CD14-positive monocyte (primary cell): ENCODE measurements around the gene SLC30A3. TPM values are rescaled to one million over a fixed set of nuclear protein-coding genes. Genes with fewer than 3 reads are reported as not detected.

ENCODE experiments used
- DNase-seq, 3 donors: peaks; one replicate each; pipeline ENCODE4 v3.0.0-alpha.2; 2011 to 2022
- H2AFZ ChIP-seq: 2 replicates; pipeline ENCODE4 v1.6.0; 2012; ENCODE audit warnings: mild to moderate bottlenecking, low read depth, low read length, inconsistent platforms; ENCODE audit not compliant: insufficient read depth, poor library complexity, severe bottlenecking
- H3K27ac ChIP-seq, 2 donors: 1 replicate in 1 of 2; 2 replicates in 1 of 2; pipeline ENCODE4 v1.5.1; 2012 to 2013; ENCODE audit warnings: low read length in 2 of 2, control low read depth in 1 of 2, inconsistent platforms in 1 of 2, low read depth in 1 of 2, mild to moderate bottlenecking in 1 of 2
- H3K27me3 ChIP-seq, 2 donors: one replicate each; pipeline versions ENCODE4 v1.6.0 to v1.6.1; 2011 to 2013; ENCODE audit warnings: low read length in 2 of 2; ENCODE audit not compliant: control insufficient read depth in 2 of 2, insufficient read depth in 2 of 2
- H3K36me3 ChIP-seq, 2 donors: replicated peaks in 1 of 2; 1 replicate in 1 of 2; 2 replicates in 1 of 2; pipeline versions ENCODE4 v1.5.1 to v1.6.1; 2012 to 2013; ENCODE audit warnings: low read length in 2 of 2, control low read depth in 1 of 2, inconsistent platforms in 1 of 2, mild to moderate bottlenecking in 1 of 2; ENCODE audit not compliant: insufficient read depth in 2 of 2, control insufficient read depth in 1 of 2
- H3K4me1 ChIP-seq, 2 donors: 1 replicate in 1 of 2; 2 replicates in 1 of 2; pipeline versions ENCODE4 v1.5.1 to v1.6.1; 2012 to 2013; ENCODE audit warnings: low read length in 2 of 2, control low read depth in 1 of 2, inconsistent platforms in 1 of 2, mild to moderate bottlenecking in 1 of 2, moderate library complexity in 1 of 2; ENCODE audit not compliant: insufficient read depth in 2 of 2, control insufficient read depth in 1 of 2
- H3K4me2 ChIP-seq: replicated peaks from 2 replicates; pipeline ENCODE3; 2012; ENCODE audit warnings: low read length, moderate library complexity, mild to moderate bottlenecking; ENCODE audit not compliant: poor library complexity, severe bottlenecking; ENCODE audit errors: extremely low read depth
- H3K4me3 ChIP-seq, 3 experiments: fragments of 200-600 bp in 1 of 3; sonication (generic) in 1 of 3; replicated peaks in 1 of 3; 1 replicate in 2 of 3; 2 replicates in 1 of 3; pipeline ENCODE4 v1.5.1; 2011 to 2013; ENCODE audit warnings: low read length in 3 of 3, mild to moderate bottlenecking in 3 of 3, control low read depth in 2 of 3, low read depth in 2 of 3, inconsistent platforms in 1 of 3, moderate library complexity in 1 of 3
- H3K79me2 ChIP-seq: 2 replicates; pipeline ENCODE4 v1.6.0; 2012; ENCODE audit warnings: mild to moderate bottlenecking, control low read depth, inconsistent platforms, low read length, moderate library complexity; ENCODE audit not compliant: insufficient read depth
- H3K9ac ChIP-seq: 2 replicates; pipeline ENCODE4 v1.6.0; 2017; ENCODE audit warnings: low read length, mild to moderate bottlenecking; ENCODE audit not compliant: insufficient read depth, poor library complexity, severe bottlenecking
- H3K9me3 ChIP-seq, 2 donors: replicated peaks in 1 of 2; 1 replicate in 1 of 2; 2 replicates in 1 of 2; pipeline versions ENCODE4 v1.5.1 to v1.6.1; 2012 to 2013; ENCODE audit warnings: low read length in 2 of 2, control low read depth in 1 of 2; ENCODE audit not compliant: control insufficient read depth in 1 of 2, insufficient read depth in 1 of 2
- H4K20me1 ChIP-seq: 2 replicates; pipeline ENCODE4 v1.6.0; 2012; ENCODE audit warnings: mild to moderate bottlenecking, low read length, control low read depth, moderate library complexity; ENCODE audit not compliant: insufficient read depth
- H3K27ac Mint-ChIP-seq, 7 donors: one replicate each; pipeline ENCODE4 v1.8.0; 2020; ENCODE audit warnings: mild to moderate bottlenecking in 7 of 7, mixed read lengths in 7 of 7, moderate library complexity in 6 of 7, inconsistent platforms in 2 of 7
- H3K27me3 Mint-ChIP-seq, 3 donors: one replicate each; pipeline ENCODE4 v1.8.0; 2021 to 2022; ENCODE audit warnings: low read depth in 3 of 3, mild to moderate bottlenecking in 3 of 3, mixed read lengths in 3 of 3, moderate library complexity in 3 of 3, inconsistent platforms in 1 of 3
- H3K36me3 Mint-ChIP-seq, 2 donors: one replicate each; pipeline ENCODE4 v1.8.0; 2020; ENCODE audit warnings: mixed read lengths in 2 of 2, inconsistent platforms in 1 of 2, mild to moderate bottlenecking in 1 of 2
- H3K4me1 Mint-ChIP-seq: one replicate; pipeline ENCODE4 v1.8.0; 2020; ENCODE audit warnings: mild to moderate bottlenecking, mixed read lengths
- H3K4me3 Mint-ChIP-seq, 2 donors: one replicate each; pipeline ENCODE4 v1.8.0; 2020; ENCODE audit warnings: mild to moderate bottlenecking in 2 of 2, mixed read lengths in 2 of 2, moderate library complexity in 1 of 2
- H3K9me3 Mint-ChIP-seq, 7 donors: one replicate each; pipeline ENCODE4 v1.8.0; 2020 to 2022; ENCODE audit warnings: mixed read lengths in 7 of 7, mild to moderate bottlenecking in 6 of 7, moderate library complexity in 6 of 7, inconsistent platforms in 2 of 7
- WGBS: methylation state at CpG from one replicate; pipeline ENCODE4 v1.1.5; 2013; ENCODE audit warnings: missing lambda C conversion rate; ENCODE audit not compliant: insufficient coverage; 5-methylcytosine and 5-hydroxymethylcytosine counted together
- intact Hi-C, 2 donors: fragments of 100-400 bp; cut with micrococcal nuclease; formaldehyde crosslinking; loops; one replicate each; pipeline versions ENCODE4 v1.15.0 to v1.15.1; 2023
- polyA plus RNA-seq, 3 donors: library from polyadenylated mRNA; depleted of rRNA in 1 of 3; unstranded in 2 of 3; stranded (reverse) in 1 of 3; fragments of 300-500 nt in 2 of 3; fragments of >200 nt in 1 of 3; fragmentation: Illumina TruSeq in 2 of 3; gene quantifications; 1 replicate in 2 of 3; 2 replicates in 1 of 3; pipeline ENCODE4 v1.2.3, GENCODE V29; 2012 to 2021
- TF ChIP-seq, protein P1 (sequence below): fragments of 200-600 bp; IDR thresholded peaks from one replicate; pipeline ENCODE4 v1.8.0; 2022; ENCODE audit warnings: antibody characterized with exemption, mild to moderate bottlenecking

Gene SLC30A3
- polyA plus RNA-seq, 3 donors = 0.08 TPM; not detected in 2

DNA sequence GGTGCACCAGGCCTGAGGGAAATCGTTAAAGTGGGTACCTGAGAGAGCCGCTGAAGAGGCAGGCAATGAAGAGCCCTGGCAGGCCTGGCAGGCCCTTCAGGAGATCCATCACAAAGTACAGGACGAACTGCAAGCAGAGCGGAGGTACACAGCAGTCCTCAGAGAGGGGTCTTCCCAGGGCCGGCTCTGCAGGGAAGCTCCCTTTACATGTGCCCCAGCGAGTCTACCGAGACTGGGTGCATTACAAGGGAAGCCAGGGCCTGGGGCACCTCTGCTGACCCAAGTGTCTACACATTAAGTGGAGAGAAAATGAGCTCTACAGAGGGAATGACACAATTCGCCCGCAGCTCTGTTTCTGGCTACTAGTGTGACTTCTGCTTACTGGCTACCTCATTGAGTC lies 59.1 kb downstream of the SLC30A3 start:
- no peak overlapping the region for H3K9ac ChIP-seq
- H4K20me1 ChIP-seq = no peaks in the 10 kb centered on the region
- Mint-ChIP-seq H3K27ac (peak overlapping the region in 1 of 7 donors; percentile 34), H3K9me3 (no peaks in the 10 kb centered on the region), H3K4me3 (no peak overlapping the region), H3K27me3 (peaks cover 0 to 2% (median 0%) of the 10 kb centered on the region in 3 donors), H3K4me1 (no peaks in the 10 kb centered on the region), H3K36me3 (peaks cover 69 to 73% of the 10 kb centered on the region in 2 donors)
- no peak overlapping the region for H2AFZ ChIP-seq
- intact Hi-C loops = no loop called here
- no peaks in the 10 kb centered on the region for H3K4me1 ChIP-seq
- peaks cover 75 to 85% of the 10 kb centered on the region in 2 donors for H3K36me3 ChIP-seq
- H3K79me2 ChIP-seq = no peaks in the 10 kb centered on the region
- H3K9me3 ChIP-seq = no peaks in the 10 kb centered on the region
- no peaks in the 10 kb centered on the region for H3K27me3 ChIP-seq
- TF ChIP-seq, protein P1, sequence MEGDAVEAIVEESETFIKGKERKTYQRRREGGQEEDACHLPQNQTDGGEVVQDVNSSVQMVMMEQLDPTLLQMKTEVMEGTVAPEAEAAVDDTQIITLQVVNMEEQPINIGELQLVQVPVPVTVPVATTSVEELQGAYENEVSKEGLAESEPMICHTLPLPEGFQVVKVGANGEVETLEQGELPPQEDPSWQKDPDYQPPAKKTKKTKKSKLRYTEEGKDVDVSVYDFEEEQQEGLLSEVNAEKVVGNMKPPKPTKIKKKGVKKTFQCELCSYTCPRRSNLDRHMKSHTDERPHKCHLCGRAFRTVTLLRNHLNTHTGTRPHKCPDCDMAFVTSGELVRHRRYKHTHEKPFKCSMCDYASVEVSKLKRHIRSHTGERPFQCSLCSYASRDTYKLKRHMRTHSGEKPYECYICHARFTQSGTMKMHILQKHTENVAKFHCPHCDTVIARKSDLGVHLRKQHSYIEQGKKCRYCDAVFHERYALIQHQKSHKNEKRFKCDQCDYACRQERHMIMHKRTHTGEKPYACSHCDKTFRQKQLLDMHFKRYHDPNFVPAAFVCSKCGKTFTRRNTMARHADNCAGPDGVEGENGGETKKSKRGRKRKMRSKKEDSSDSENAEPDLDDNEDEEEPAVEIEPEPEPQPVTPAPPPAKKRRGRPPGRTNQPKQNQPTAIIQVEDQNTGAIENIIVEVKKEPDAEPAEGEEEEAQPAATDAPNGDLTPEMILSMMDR = no peak
- 90% methylated on average over 7 of the region's 9 CpGs for WGBS
- DNase-seq = no peak
- no peak overlapping the region for H3K27ac ChIP-seq
- H3K4me2 ChIP-seq = no peak overlapping the region
- no peak overlapping the region for H3K4me3 ChIP-seq

Other genes starting within 250 kb of the SLC30A3 start
- gene TMEM214, start 230.1 kb downstream of the SLC30A3 start, polyA plus RNA-seq = 10 to 100 TPM; 18.3 to 61.7 (median 26.9) TPM
- 1 to 10 TPM; 4.4 to 4.8 (median 4.6) TPM for gene AGBL5, start 211.4 kb downstream of the SLC30A3 start, polyA plus RNA-seq
- 100 to 1,000 TPM; 209 to 635 (median 615) TPM for gene OST4, start 191.4 kb downstream of the SLC30A3 start, polyA plus RNA-seq
- gene EMILIN1, start 184.4 kb downstream of the SLC30A3 start, polyA plus RNA-seq = 1 to 10 TPM in 1 of 3 donors, under 1 TPM in 2; 0.43 to 1.0 (median 0.44) TPM
- 1 to 10 TPM; 3.4 to 7.3 (median 6.6) TPM for gene KHK, start 176.3 kb downstream of the SLC30A3 start, polyA plus RNA-seq
- gene CGREF1, start 143.9 kb downstream of the SLC30A3 start, polyA plus RNA-seq = not detected
- gene ABHD1, start 139.2 kb downstream of the SLC30A3 start, polyA plus RNA-seq = 1 to 10 TPM in 1 of 3 donors, under 1 TPM in 2; 0.08 to 1.2 (median 0.25) TPM
- 10 to 100 TPM; 70.0 to 78.2 (median 71.7) TPM for gene PREB, start 128.4 kb downstream of the SLC30A3 start, polyA plus RNA-seq
- not detected for gene PRR30, start 123.6 kb downstream of the SLC30A3 start, polyA plus RNA-seq
- gene TCF23, start 114.0 kb downstream of the SLC30A3 start, polyA plus RNA-seq = not detected
- 100 to 1,000 TPM; 120 to 298 (median 287) TPM for gene ATRAID, start 51.0 kb downstream of the SLC30A3 start, polyA plus RNA-seq
- gene SLC5A6, start 50.8 kb downstream of the SLC30A3 start, polyA plus RNA-seq = 10 to 100 TPM in 2 of 3 donors, 1 to 10 TPM in 1; 8.1 to 21.7 (median 10.2) TPM
- 10 to 100 TPM in 1 of 3 donors, 1 to 10 TPM in 1, under 1 TPM in 1; 0.71 to 17.3 (median 1.7) TPM for gene CAD, start 45.7 kb downstream of the SLC30A3 start, polyA plus RNA-seq
- not detected for gene DNAJC5G, start 12.4 kb upstream of the SLC30A3 start, polyA plus RNA-seq
- not detected for gene TRIM54, start 19.4 kb upstream of the SLC30A3 start, polyA plus RNA-seq
- gene UCN, start 45.4 kb upstream of the SLC30A3 start, polyA plus RNA-seq = 1 to 10 TPM in 1 of 3 donors, under 1 TPM in 2; 0.39 to 2.2 (median 0.60) TPM
- 100 to 1,000 TPM; 136 to 160 (median 160) TPM for gene MPV17, start 60.0 kb upstream of the SLC30A3 start, polyA plus RNA-seq
- gene GTF3C2, start 93.7 kb upstream of the SLC30A3 start, polyA plus RNA-seq = 10 to 100 TPM; 34.4 to 70.8 (median 41.7) TPM
- 10 to 100 TPM; 29.5 to 42.3 (median 39.3) TPM for gene EIF2B4, start 107.3 kb upstream of the SLC30A3 start, polyA plus RNA-seq
- gene SNX17, start 107.6 kb upstream of the SLC30A3 start, polyA plus RNA-seq = 100 to 1,000 TPM in 2 of 3 donors, 10 to 100 TPM in 1; 86.6 to 338 (median 291) TPM
- 10 to 100 TPM in 1 of 3 donors, 1 to 10 TPM in 2; 2.4 to 36.8 (median 2.6) TPM for gene ZNF513, start 117.7 kb upstream of the SLC30A3 start, polyA plus RNA-seq
- gene PPM1G, start 146.5 kb upstream of the SLC30A3 start, polyA plus RNA-seq = 10 to 100 TPM; 31.9 to 54.3 (median 47.3) TPM
- gene NRBP1, start 165.6 kb upstream of the SLC30A3 start, polyA plus RNA-seq = 100 to 1,000 TPM in 2 of 3 donors, 10 to 100 TPM in 1; 95.6 to 108 (median 102) TPM
- 1 to 10 TPM in 1 of 3 donors, not detected in 2; 2.5 TPM for gene KRTCAP3, start 179.3 kb upstream of the SLC30A3 start, polyA plus RNA-seq
- gene IFT172, start 226.7 kb upstream of the SLC30A3 start, polyA plus RNA-seq = 10 to 100 TPM in 1 of 3 donors, 1 to 10 TPM in 2; 1.7 to 12.8 (median 3.6) TPM
- gene FNDC4, start 232.2 kb upstream of the SLC30A3 start, polyA plus RNA-seq = not detected
- gene GCKR, start 233.8 kb upstream of the SLC30A3 start, polyA plus RNA-seq = not detected